OCI-LY7 (cell line): ENCODE results near the gene ODF2L. TPM values are rescaled to one million over a fixed set of nuclear protein-coding genes. Genes with fewer than 3 reads are reported as not detected.

Experiments used
- BruUV-seq: library from RNA; stranded (reverse); fragments of 400-500 nt; replicated peaks from 2 replicates; lab custom pipeline; 2021; lab: Mats Ljungman, UMichigan
- CTCF ChIA-PET: fragments of 300-600 bp; sonication (Branson Sonifier 250); formaldehyde crosslinking; loops from one replicate; lab custom pipeline; 2022; ENCODE audit warnings: antibody characterized with exemption; ENCODE audit not compliant: unreplicated experiment; lab: Charles Lee
- POLR2A ChIA-PET: fragments of 300-600 bp; sonication (Branson Sonifier 250); formaldehyde crosslinking; loops from one replicate; lab custom pipeline; 2022; ENCODE audit warnings: antibody characterized with exemption; lab: Charles Lee
- DNase-seq: peaks from one replicate; pipeline ENCODE4 v3.0.0-alpha.2; 2015; ENCODE audit warnings: low spot score
- H2AFZ ChIP-seq: fragments of 200-600 bp; sonication (generic), shearing (Covaris generic); 2 replicates; pipeline ENCODE4 v1.6.1; 2014; ENCODE audit warnings: mild to moderate bottlenecking, antibody characterized with exemption, low read length, moderate library complexity
- H3K27ac ChIP-seq: fragments of 200-600 bp; sonication (generic); 2 replicates; pipeline ENCODE4 v1.5.1; 2014; ENCODE audit warnings: mixed run types, low read depth, mild to moderate bottlenecking, moderate library complexity, low read length, inconsistent platforms; ENCODE audit not compliant: poor library complexity, severe bottlenecking
- H3K36me3 ChIP-seq: fragments of 200-600 bp; sonication (generic); 2 replicates; pipeline ENCODE4 v1.6.1; 2014; ENCODE audit warnings: mild to moderate bottlenecking, antibody characterized with exemption, low read length, moderate library complexity, mixed read lengths; ENCODE audit not compliant: insufficient read depth
- H3K4me1 ChIP-seq: fragments of 200-600 bp; sonication (generic); 2 replicates; pipeline ENCODE4 v1.5.1; 2014; ENCODE audit warnings: mild to moderate bottlenecking, low read length; ENCODE audit not compliant: insufficient read depth, poor library complexity, severe bottlenecking
- H3K4me2 ChIP-seq: fragments of 200-600 bp; sonication (generic); 2 replicates; pipeline ENCODE4 v1.6.1; 2014; ENCODE audit warnings: mild to moderate bottlenecking, low read length
- H3K4me3 ChIP-seq: fragments of 200-600 bp; sonication (generic); 2 replicates; pipeline ENCODE4 v1.5.1; 2014; ENCODE audit warnings: mild to moderate bottlenecking, low read depth, low read length; ENCODE audit not compliant: poor library complexity, severe bottlenecking
- H3K79me2 ChIP-seq: fragments of 200-600 bp; sonication (generic); 2 replicates; pipeline ENCODE4 v1.6.1; 2016; ENCODE audit warnings: low read depth, mild to moderate bottlenecking, low read length, moderate library complexity, mixed read lengths; ENCODE audit not compliant: insufficient read depth
- H3K9me2 ChIP-seq: fragments of 200-600 bp; sonication (generic); 2 replicates; pipeline ENCODE4 v1.6.1; 2016; ENCODE audit warnings: mild to moderate bottlenecking, low read length, mixed read lengths; ENCODE audit not compliant: insufficient read depth
- H3K9me3 ChIP-seq: fragments of 200-600 bp; sonication (generic); 2 replicates; pipeline ENCODE4 v1.6.1; 2014; ENCODE audit warnings: mild to moderate bottlenecking, mixed run types, low read length, mixed read lengths
- H4K20me1 ChIP-seq: fragments of 200-600 bp; sonication (generic); 2 replicates; pipeline ENCODE4 v1.6.1; 2014; ENCODE audit warnings: mild to moderate bottlenecking, antibody characterized with exemption, low read length, moderate library complexity, mixed read lengths; ENCODE audit not compliant: insufficient read depth
- EZH2phosphoT487 ChIP-seq: fragments of 200-600 bp; sonication (generic); IDR thresholded peaks from 2 replicates; pipeline ENCODE4 v1.6.1; 2018; ENCODE audit warnings: low read depth, borderline replicate concordance, mild to moderate bottlenecking, mixed run types, antibody characterized with exemption, low read length, moderate library complexity, mixed read lengths
- intact Hi-C: fragments of 100-400 bp; cut with micrococcal nuclease; formaldehyde crosslinking; loops from one replicate; pipeline ENCODE4 v1.10.0; 2022; ENCODE audit not compliant: unreplicated experiment
- total RNA-seq, 2 experiments: library from RNA; depleted of rRNA in 1 of 2; stranded (reverse); fragments of >200 nt in 1 of 2; shearing (Covaris generic) in 1 of 2; gene quantifications; 2 replicates each; pipeline ENCODE4 v1.2.3, GENCODE V29; 2014 to 2022
- TF ChIP-seq, protein P1 (sequence below): fragments of 200-600 bp; sonication (generic); conservative IDR thresholded peaks from 2 replicates; pipeline ENCODE4 v1.5.1; 2014; ENCODE audit warnings: mild to moderate bottlenecking, antibody characterized with exemption, low read length, moderate library complexity, mixed read lengths

Gene ODF2L
- total RNA-seq, 2 experiments from 2014 or later, result 24.7 to 44.8 TPM

DNA sequence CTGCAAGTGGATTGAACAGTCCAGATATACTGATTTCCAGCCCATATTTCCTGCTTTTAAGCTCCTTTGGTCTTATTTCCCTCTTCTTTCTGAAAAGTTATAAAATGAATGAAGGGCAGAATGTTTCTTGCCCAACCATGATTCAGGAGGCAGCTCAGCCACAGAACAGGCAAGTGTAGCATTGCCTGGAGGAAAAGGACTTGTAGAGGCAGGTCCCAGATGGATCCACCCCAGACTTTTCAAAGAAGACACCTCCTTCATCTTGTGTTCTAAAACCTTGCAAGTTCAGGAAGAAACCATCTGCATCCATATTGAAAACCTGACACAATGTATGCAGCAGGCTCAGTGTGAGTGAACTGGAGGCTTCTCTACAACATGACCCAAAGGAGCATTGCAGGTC, 27.8 kb upstream of the ODF2L start, which contains the start of gene CLCA2:
Gene CLCA2, plus strand, starts transcription at position 299 of the 400 bp plus-strand sequence. Its CDS starts 77 bp downstream, at position 376.
- Histone ChIP-seq H3K4me2 (no peak within 1 kb of the TSS), H3K9me2 (no peaks in the 10 kb centered on the region), H3K4me1 (no peaks in the 10 kb centered on the region), H4K20me1 (no peaks in the 10 kb centered on the region), H3K27ac (no peak within 1 kb of the TSS), H2AFZ (no peak within 1 kb of the TSS), H3K9me3 (no peaks in the 10 kb centered on the region), H3K4me3 (no peak within 1 kb of the TSS), H3K79me2 (no peaks in the 10 kb centered on the region), H3K36me3 (no peaks in the 10 kb centered on the region)
- CTCF ChIA-PET, result no interaction called here
- POLR2A ChIA-PET, result interaction anchor here (0.6 kb wide), 1 partner anchor 50 kb away, joined by 3 read pairs; no protein-coding TSS in a partner anchor
- intact Hi-C loops, result no loop called here
- DNase-seq, result no peak
- no TSS peak for BruUV-seq
- no peak for TF ChIP-seq EZH2phosphoT487
- TF ChIP-seq, protein P1, sequence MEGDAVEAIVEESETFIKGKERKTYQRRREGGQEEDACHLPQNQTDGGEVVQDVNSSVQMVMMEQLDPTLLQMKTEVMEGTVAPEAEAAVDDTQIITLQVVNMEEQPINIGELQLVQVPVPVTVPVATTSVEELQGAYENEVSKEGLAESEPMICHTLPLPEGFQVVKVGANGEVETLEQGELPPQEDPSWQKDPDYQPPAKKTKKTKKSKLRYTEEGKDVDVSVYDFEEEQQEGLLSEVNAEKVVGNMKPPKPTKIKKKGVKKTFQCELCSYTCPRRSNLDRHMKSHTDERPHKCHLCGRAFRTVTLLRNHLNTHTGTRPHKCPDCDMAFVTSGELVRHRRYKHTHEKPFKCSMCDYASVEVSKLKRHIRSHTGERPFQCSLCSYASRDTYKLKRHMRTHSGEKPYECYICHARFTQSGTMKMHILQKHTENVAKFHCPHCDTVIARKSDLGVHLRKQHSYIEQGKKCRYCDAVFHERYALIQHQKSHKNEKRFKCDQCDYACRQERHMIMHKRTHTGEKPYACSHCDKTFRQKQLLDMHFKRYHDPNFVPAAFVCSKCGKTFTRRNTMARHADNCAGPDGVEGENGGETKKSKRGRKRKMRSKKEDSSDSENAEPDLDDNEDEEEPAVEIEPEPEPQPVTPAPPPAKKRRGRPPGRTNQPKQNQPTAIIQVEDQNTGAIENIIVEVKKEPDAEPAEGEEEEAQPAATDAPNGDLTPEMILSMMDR, result no peak

DNA sequence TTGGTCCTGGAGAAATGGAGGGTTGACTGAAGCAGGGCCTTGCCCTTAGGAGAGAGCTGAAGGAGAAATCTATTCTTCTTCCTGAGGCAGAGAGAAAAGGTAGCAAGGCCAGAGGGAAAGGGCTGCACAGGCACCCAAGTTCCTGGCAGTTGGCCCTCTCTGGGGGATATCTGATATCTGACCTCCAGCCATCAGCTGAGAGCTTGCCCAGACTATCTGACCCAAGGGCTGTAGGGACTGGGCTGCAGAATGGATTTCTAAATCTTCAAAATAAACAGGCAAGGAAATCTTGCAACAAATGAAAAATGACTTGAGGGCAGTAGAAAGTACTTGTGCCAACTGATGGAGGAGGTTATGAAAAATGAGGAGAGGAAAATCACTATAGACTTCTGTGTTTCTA, 27.4 kb upstream of the ODF2L start:
- Histone ChIP-seq H2AFZ (no peak overlapping the region), H3K9me3 (no peaks in the 10 kb centered on the region), H3K9me2 (no peaks in the 10 kb centered on the region), H3K4me3 (no peak overlapping the region), H4K20me1 (no peaks in the 10 kb centered on the region), H3K79me2 (no peaks in the 10 kb centered on the region), H3K4me1 (no peaks in the 10 kb centered on the region), H3K36me3 (no peaks in the 10 kb centered on the region), H3K4me2 (no peak overlapping the region), H3K27ac (no peak overlapping the region)
- CTCF ChIA-PET, result no interaction called here
- BruUV-seq, result no TSS peak
- no peak for TF ChIP-seq EZH2phosphoT487
- TF ChIP-seq, protein P1, result no peak
- no peak for DNase-seq
- intact Hi-C loops, result no loop called here
- POLR2A ChIA-PET, result no interaction called here

DNA sequence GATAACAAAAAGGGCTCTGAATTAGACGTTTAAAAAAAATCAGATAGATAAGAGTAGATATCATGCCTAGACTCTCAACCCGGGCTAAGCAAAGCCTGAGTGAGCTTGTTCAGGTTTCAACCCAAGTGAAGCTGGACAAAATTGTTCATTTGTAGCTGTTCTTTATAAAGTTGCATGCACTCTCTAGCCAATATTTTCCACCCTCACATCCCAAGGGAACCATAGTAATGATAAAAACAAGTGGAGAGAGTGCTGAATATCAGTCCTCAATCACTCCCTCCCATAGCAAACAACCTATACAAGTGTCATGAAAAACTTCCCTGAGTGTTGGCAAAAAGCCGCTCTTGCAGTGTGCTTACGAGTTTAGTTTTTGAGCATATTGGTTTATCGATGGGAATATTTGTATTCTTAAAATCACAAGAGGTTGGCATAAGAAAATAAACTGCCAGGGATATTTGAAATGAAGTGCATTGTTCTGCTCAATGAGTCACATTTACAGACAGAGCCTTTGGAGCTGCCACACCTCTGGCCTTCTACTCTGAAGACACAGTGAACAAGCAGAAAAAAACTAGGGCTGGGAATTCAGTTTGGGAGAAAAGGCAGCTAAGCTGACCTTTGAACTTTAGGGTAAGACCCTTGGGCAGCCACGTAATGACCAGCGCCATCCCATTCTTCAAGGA, 25.6 kb upstream of the ODF2L start:
- no peak overlapping the region for H3K4me2 ChIP-seq
- no peaks in the 10 kb centered on the region for H3K9me2 ChIP-seq
- H4K20me1 ChIP-seq, result no peaks in the 10 kb centered on the region
- H3K79me2 ChIP-seq, result no peaks in the 10 kb centered on the region
- POLR2A ChIA-PET, result no interaction called here
- DNase-seq, result no peak
- H3K36me3 ChIP-seq, result no peaks in the 10 kb centered on the region
- H3K4me1 ChIP-seq, result no peaks in the 10 kb centered on the region
- TF ChIP-seq, protein P1, result no peak
- no peak for TF ChIP-seq EZH2phosphoT487
- intact Hi-C loops, result no loop called here
- no peak overlapping the region for H3K27ac ChIP-seq
- H2AFZ ChIP-seq, result no peak overlapping the region
- no peak overlapping the region for H3K4me3 ChIP-seq
- no TSS peak for BruUV-seq
- H3K9me3 ChIP-seq, result no peaks in the 10 kb centered on the region
- CTCF ChIA-PET, result no interaction called here
